HG02884 (cell line): Measurements from ENCODE around the gene FAM114A2.

Experiments used
- ATAC-seq: cut with Tn5 transposase; IDR thresholded peaks from one replicate; pipeline ENCODE4 v1.9.1; 2021; ENCODE audit warnings: mild to moderate bottlenecking, moderate library complexity; ENCODE audit not compliant: unreplicated experiment

The FAM114A2 gene

GRCh38 chr5:153987301-153987700, 51.4 kb downstream of the FAM114A2 start:
- ATAC-seq: no peak

DNA sequence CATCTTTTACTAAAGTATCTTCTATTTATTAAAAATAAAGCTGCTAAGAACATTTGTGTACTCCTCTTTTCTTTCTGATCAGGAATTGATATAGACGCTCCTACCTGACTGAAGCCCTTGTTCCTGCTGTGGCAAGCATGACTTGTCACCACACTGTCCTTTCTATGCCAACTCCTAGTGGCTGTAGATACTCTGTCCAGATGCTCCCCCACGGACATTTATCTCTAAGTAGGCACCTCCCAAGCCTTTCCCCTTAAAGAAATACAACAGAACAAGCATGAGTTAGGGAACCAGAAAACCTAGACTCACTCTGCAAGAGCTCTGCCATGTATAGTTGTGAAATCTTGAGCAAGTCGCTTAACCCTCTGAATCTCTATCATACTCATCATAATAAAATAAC, 53.2 kb downstream of the FAM114A2 start:
- no peak for ATAC-seq

- no peak for ATAC-seq
These were observed 54.8 kb downstream of the FAM114A2 start for GRCh38 chr5:153983885-153984284.

GRCh38 chr5:153981905-153982605, 56.7 kb downstream of the FAM114A2 start:
- no peak for ATAC-seq

DNA sequence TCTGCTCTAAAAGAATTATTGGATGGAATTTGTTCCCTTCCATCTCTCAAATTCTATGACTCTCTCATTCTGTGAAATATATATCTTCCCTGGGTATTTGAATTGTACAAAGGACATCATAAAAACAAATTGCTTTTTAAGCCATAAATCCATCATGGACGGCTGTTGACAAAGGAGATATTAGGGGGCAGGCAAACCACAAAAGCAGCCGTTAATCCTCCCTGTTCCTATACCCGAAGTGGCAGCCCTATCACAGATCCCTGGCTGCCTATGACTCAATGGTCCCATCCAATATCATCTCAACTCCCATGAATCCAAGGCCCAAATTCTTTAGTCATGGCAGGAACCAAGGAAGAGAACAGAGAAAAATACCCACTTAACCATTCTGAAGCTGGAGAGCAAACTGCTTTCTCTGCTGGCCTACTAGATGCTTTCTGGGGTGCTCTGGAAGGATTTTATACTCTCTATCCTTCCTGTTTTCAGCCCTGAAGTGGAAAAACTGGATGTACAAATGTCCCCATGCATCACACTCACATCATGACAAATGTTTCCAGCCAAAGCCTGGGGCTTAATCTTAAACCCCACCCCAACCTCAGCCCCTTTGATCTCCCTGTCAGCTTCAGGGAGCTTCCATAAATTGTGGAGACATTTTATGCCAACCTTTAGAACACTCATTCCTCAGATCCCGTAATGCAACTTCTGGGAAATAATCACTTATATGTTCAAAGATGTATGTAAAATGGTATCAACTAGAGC, 59.5 kb downstream of the FAM114A2 start:
- ATAC-seq: no peak

- peak; percentile 21 for ATAC-seq
These were observed 63.9 kb downstream of the FAM114A2 start for GRCh38 chr5:153974813-153975163.

DNA sequence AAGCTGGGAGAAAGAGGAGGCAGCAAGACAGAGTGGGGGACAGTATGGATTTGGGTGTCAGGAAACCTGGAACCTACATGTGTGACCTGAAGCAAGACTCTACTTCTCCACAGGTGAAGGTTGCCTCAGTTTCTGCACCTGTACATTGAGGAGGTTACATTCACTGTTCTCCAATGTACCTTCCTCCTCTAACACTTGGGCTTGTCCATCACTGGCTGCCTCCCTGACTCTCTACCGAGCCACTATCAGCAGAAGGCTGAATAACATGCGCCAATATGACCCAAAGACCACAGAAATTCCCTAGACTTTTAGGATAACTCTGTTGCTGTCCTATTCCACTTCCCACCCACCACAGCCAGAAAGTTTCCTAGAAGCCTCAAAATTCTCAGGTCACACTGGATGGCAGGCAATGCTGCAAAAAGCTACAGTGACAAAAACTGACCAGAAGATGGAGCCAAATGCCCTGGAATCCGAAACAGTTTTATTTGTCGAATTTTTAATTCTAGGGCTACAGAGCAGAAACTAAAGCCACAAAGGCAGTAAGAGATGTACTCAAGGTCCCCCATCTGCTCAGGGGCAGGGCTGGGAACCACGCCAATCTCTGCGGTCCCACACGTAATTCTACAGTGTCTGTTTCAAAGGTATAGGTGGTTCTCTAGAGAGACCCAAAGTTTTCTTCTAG, 64.4 kb downstream of the FAM114A2 start:
- peak; percentile 50 for ATAC-seq

GRCh38 chr5:153972240-153972639, 66.5 kb downstream of the FAM114A2 start:
- ATAC-seq: no peak

DNA sequence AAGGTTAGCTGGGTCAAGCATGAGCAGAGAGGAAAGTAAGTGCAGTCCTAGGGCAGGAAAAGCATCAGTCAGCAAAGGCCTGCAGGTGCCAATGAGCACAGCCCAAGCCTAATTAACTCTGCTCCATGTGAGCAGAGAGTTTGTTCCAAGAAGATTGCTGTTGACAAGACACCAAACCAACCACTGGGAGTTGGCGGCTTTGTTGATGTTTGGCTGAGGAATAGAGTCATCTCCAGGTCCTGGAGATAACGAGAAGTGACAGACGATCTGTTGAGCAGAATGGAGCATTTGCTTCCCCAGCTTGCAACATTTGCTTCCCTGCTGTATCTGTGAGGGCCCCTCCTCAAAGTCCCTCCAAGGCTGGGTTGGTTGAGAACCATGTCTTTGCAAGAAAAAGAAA, 68.2 kb downstream of the FAM114A2 start:
- no peak for ATAC-seq

GRCh38 chr5:153969563-153969895, 69.2 kb downstream of the FAM114A2 start:
- no peak for ATAC-seq

- ATAC-seq: no peak
These were observed 69.7 kb downstream of the FAM114A2 start for GRCh38 chr5:153968761-153969562.

DNA sequence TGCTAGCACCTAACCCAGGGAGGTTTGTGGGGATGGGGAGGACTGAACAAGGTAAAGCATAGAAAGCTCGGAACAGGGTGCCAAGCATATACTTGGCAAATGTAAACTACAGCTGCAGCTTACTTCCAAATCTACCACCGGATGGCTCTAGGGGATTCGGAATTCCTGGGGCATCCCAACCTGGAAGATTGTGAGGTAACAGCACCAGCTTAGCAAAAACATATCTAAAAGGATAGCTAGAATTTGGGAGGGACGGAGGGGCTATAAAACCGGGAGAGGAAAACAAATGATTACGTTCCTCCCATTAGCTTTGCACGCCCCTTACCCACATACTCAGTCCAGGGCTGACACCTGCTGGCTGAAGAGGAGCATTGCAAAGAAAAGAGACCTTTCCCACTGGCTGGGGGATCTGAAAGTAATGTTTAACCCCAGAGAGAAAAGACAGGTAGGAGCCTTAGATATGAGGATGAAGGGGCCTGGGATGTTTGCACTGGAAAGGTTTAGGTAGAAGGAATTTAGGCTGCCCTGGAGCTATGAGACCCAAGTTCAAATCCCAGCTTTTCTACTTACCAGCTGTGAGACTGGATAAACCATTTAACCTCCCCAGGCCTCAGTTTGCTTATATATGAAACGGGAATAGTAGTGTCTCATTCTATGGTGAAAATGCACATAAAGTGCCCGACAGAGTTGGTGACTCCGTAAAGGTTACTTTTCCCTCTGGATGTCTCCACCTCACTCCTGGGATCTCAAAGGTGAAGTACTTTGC, 73.6 kb downstream of the FAM114A2 start:
- ATAC-seq: no peak

GRCh38 chr5:153964191-153964879, 74.4 kb downstream of the FAM114A2 start:
- no peak for ATAC-seq

DNA sequence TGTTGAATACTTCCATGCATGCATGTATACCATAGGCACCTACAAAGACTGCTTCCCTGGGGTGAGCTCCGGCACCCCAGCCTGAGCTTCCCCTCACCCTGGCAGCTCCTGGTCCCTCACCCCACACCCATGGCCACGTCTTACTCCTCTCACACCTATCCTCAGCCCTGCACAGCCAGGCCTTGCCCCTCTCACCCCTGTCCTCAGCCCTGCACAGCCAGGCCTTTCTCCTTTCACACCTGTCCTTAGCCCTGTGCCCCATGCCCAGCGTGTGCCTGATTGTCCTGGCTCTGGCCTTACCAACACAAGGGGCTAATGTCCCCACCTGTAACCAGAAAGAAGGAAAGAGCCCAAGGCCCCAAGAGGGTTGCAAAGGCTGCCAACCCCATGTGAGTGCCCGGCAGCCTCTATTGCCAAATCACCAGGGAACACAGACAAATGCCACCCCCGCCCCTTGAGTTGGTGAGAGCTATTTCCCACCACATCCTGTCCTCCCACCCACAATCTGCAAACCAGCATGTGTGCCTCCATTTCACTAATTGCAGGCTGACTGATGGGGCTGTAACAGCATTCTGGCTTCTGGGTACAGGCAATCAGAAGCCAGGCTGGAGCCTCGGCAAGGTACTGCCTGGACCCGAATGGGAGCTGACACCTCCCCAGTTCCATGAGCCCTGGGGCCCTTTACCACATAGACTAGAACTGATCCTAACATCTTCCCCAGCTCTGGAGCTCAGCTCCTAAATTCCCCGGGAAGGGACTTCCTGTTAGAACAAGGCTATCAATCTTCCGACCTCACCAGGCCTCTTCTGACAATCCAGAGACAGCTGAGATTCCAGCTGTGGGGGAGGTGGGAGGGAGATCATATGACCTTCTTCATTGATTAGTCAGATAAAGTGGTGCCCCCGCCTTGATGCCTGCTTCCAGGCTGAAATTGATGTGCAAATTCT, 78.2 kb downstream of the FAM114A2 start:
- ATAC-seq: no peak

DNA sequence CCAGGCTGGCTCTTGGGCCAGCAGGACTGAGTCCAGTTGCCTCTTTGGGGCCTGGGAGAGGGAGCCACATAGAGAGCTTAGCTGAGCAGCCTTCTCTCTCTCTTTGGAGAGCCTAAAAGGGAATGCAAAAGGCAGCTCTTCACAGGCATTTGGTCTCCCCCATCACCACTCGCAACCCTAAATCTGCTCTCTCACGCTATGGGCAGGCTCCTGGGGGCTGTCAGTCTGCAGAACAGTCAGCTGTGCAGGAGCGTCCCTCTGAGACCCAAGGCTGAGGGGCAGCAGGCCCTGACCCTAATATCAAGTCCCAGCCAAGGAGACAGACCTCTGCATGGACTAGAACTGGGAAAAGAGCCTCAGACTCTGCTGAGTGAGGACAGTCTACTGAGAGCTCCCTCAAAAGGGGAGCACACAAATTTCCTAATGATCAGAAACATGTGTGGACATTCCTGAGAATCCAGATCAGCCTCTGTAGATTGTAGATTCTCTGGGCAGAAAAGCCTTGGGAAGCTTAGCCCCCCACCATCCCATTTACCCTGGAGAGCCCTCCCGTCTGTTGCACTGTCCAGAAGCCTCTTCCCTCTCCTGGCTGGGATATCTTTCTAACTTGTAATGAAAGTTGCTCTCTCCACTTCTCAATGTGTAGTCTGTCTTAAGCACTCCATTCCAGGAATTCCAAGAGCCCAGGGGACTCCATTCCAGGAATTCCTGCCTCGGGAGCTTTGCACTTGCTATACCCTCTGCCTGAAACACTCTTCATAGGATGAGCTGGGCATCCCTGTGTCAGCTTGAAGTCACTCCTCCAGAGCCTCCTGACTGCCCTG, 79.4 kb downstream of the FAM114A2 start:
- ATAC-seq: no peak

DNA sequence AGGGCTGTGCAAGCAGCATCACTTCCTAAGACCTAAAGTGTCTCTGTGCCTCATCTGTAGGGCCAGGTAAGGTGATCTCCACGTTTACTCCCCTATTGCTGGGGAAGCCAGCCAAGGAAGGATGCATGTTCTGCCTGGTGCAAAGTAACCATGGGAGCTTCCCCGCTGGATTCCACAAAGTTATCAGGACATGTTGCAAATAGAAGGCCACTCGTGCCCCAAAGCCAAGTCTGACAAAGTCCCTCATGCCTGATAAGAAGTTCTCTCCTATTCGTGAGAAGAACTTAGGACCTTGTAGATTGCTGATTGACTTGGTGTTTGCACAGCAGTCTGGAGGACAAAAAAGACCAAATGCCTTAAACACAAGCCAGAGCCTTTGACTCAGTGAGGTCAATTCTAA, 81.5 kb downstream of the FAM114A2 start:
- ATAC-seq: no peak

GRCh38 chr5:153953411-153953810, 85.3 kb downstream of the FAM114A2 start:
- ATAC-seq: no peak

- no peak for ATAC-seq
These were observed 85.8 kb downstream of the FAM114A2 start for GRCh38 chr5:153952893-153953292.
